Activated CD4-positive, CD25-positive, alpha-beta regulatory T cell treated with anti-CD3 and anti-CD28 coated beads, Interleukin-2, amount 50 U/mL, for 16 hours (primary cell): ENCODE measurements around the gene EML5.

Experiments used
- DNase-seq: peaks from one replicate; pipeline ENCODE4 v3.0.0-alpha.2; 2020; ENCODE audit warnings: low read depth, low spot score

The EML5 gene

GRCh38 chr14:88710709-88711108, 82.0 kb downstream of the EML5 start:
- DNase-seq = no peak

GRCh38 chr14:88707088-88707487, 85.7 kb downstream of the EML5 start:
- no peak for DNase-seq

- DNase-seq = no peak
Observed at GRCh38 chr14:88706425-88706824, 86.3 kb downstream of the EML5 start.

GRCh38 chr14:88698651-88699050, 94.1 kb downstream of the EML5 start:
- DNase-seq = no peak

- no peak for DNase-seq
Observed at GRCh38 chr14:88695870-88696269, 96.9 kb downstream of the EML5 start.

GRCh38 chr14:88688386-88688785, 104.4 kb downstream of the EML5 start:
- DNase-seq = no peak

- DNase-seq = no peak
Observed at GRCh38 chr14:88683119-88683518, 109.6 kb downstream of the EML5 start.

- DNase-seq = no peak
Observed at GRCh38 chr14:88682495-88683114, 110.1 kb downstream of the EML5 start.

GRCh38 chr14:88681755-88682494, 110.8 kb downstream of the EML5 start:
- no peak for DNase-seq

- DNase-seq = no peak
Observed at GRCh38 chr14:88669346-88669745, 123.4 kb downstream of the EML5 start.

GRCh38 chr14:88668448-88669116, 124.2 kb downstream of the EML5 start:
- DNase-seq = no peak

GRCh38 chr14:88667555-88668273, 125.0 kb downstream of the EML5 start:
- peak; percentile 6 for DNase-seq

- no peak for DNase-seq
Observed at GRCh38 chr14:88660056-88660455, 132.7 kb downstream of the EML5 start.

- no peak for DNase-seq
Observed at GRCh38 chr14:88639221-88639620, 153.5 kb downstream of the EML5 start.

GRCh38 chr14:88632512-88632911, 160.2 kb downstream of the EML5 start:
- no peak for DNase-seq

- no peak for DNase-seq
Observed at GRCh38 chr14:88631091-88631490, 161.7 kb downstream of the EML5 start.

GRCh38 chr14:88630565-88630964, 162.2 kb downstream of the EML5 start:
- DNase-seq = no peak

- DNase-seq = no peak
Observed at GRCh38 chr14:88628462-88628861, 164.3 kb downstream of the EML5 start.

- no peak for DNase-seq
Observed at GRCh38 chr14:88628033-88628432, 164.7 kb downstream of the EML5 start.

- DNase-seq = no peak
Observed at GRCh38 chr14:88625671-88626070, 167.1 kb downstream of the EML5 start.

- no peak for DNase-seq
Observed at GRCh38 chr14:88621100-88621499, 171.7 kb downstream of the EML5 start.

GRCh38 chr14:88618476-88618875, 174.3 kb downstream of the EML5 start:
- no peak for DNase-seq
